D721Med (cell line): Measurements from ENCODE around the gene KCNJ10.
"Not testable (repeated sequence)": the region's sequence is repeated elsewhere in the genome, so short reads cannot be mapped to it uniquely, and the experiment has no call there.

Source experiments
- DNase-seq: peaks from one replicate; pipeline ENCODE4 v3.0.0; 2011; ENCODE audit warnings: low spot score; ENCODE audit not compliant: insufficient read length
- FAIRE-seq: peaks from 2 replicates; lab custom pipeline; 2011; peaks lifted over from hg19 to GRCh38; lab: Jason Lieb, UNC
- CTCF ChIP-seq: IDR thresholded peaks from 2 replicates; pipeline ENCODE4 v1.5.1; 2012; ENCODE audit warnings: mild to moderate bottlenecking, control low read depth; ENCODE audit not compliant: insufficient read depth; ENCODE audit errors: missing control alignments

KCNJ10 gene

GRCh38 chr1:160114085-160114484, 44.1 kb upstream of the KCNJ10 start:
- TF ChIP-seq CTCF = no peak
- FAIRE-seq (no peak), DNase-seq (no peak)

GRCh38 chr1:160113407-160113806, 43.4 kb upstream of the KCNJ10 start:
- no peak for DNase-seq
- TF ChIP-seq CTCF = no peak
- no peak for FAIRE-seq

GRCh38 chr1:160112357-160112756, 42.4 kb upstream of the KCNJ10 start:
- DNase-seq (no peak), FAIRE-seq (no peak)
- no peak for TF ChIP-seq CTCF

GRCh38 chr1:160111462-160111861, 41.5 kb upstream of the KCNJ10 start:
- DNase-seq, FAIRE-seq: not testable (repeated sequence)

GRCh38 chr1:160109686-160110085, 39.7 kb upstream of the KCNJ10 start:
- TF ChIP-seq CTCF = no peak
- FAIRE-seq = no peak

GRCh38 chr1:160108888-160109662, 39.1 kb upstream of the KCNJ10 start:
- DNase-seq = no peak
- peak; percentile 56 for FAIRE-seq
- TF ChIP-seq CTCF = peak; percentile 41

More at GRCh38 chr1:160109686-160110085, 39.7 kb upstream of the KCNJ10 start:
- DNase-seq = no peak

- FAIRE-seq (no peak), DNase-seq (no peak)
- no peak for TF ChIP-seq CTCF
Observed at GRCh38 chr1:160107512-160107911, 37.6 kb upstream of the KCNJ10 start.

- FAIRE-seq (no peak), DNase-seq (no peak)
- TF ChIP-seq CTCF = no peak
Observed at GRCh38 chr1:160105155-160105554, 35.2 kb upstream of the KCNJ10 start.
